Measurements from ENCODE around the gene S100A9.

GRCh38 chr1:153340356-153340755 lies 17.3 kb upstream of the S100A9 start:
- no peak for TF ChIP-seq CTCF (IDR thresholded peaks at IDR 0.05 in 8 of 11, conservative IDR thresholded peaks at IDR 0.05 in 3 of 11)
- no peak for TF ChIP-seq POLR2A (IDR thresholded peaks at IDR 0.05)
